Measurements from ENCODE around the gene PWP2.
"Not testable (repeated sequence)": the region's sequence is repeated elsewhere in the genome, so short reads cannot be mapped to it uniquely, and the experiment has no call there.

PWP2 gene

DNA sequence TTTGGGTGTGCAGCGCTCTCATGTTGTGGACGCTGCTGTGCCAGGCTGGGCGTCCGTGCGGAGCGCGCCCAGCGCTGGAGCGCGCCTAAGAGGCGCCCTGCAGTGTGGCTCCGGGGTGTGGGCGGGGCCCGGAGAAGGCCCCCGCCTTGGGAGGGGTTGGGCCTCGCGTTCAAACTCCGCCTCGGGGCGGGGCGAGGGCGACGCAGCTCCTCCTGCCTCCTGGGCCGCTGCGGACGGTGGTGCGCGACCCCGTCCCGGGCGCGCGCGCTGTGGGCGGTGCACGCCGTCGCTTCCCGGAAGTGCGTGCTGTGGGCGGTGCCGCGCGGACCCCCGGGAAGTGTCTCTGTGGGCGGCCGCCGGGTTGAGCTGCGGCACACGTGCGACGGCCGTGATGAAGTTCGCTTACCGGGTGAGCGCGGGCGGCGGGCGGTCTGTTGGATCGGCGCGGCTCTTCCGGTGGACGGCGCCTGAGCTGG, at the start of gene PWP2:
TSS of gene PWP2 (plus strand) at position 374 of the 476 bp plus-strand sequence. CDS start at position 392, 18 bp downstream.
- peak; percentile 94 for FAIRE-seq
- not testable (repeated sequence) for DNase-seq (ENCODE audit: insufficient read length, low spot score)

DNA sequence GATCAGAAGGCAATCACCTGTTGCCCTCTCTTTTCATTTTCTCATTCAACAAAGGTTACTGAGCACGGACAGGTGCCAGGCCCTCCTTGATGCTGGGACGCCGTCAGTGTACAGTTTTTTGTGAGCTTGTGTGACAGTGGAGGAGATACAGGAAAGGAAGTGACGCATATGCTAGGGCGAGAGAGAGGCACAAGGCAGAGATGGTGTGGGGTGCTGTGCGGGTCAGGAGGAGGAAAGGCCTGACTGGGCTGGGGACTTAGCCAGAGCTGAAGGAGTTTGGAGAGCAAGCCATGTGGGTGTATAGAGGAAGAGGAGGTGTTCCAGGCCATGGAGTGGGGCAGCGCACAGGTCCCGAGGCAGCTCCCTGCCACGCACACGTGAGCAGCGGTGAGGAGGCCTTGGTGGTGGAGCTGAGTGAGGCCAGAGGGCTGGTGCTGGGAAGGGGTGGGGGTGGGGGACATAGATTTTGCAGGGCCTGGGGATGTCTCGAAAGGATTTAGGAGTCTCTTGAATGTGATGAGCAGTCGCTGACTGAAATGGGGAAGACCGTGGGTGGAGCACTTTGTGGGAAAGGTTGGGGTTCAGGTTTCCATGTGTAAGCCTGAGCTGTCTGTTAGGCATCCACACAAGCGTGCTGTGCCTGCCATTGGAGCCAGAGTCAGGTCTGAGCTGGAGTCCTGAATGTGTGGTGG, 49.1 kb upstream of the PWP2 start:
- DNase-seq (ENCODE audit: insufficient read length, low spot score) (no peak), FAIRE-seq (no peak)

DNA sequence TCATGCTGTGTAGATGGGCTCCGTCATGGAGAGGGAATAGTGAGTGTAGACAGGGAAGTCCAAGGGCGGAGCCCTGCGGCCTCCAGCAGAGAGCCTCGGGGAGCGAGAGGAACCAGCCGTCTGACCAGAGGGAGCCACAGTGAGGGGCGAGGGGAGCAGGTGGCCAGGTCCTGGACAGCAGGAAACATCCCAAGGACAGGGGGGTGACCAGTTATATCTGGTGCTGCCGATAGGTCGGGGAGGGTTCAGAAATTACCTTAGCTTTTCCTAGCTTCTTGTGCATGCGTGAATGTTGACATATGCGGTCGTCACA, 48.6 kb upstream of the PWP2 start:
- no peak for FAIRE-seq

DNA sequence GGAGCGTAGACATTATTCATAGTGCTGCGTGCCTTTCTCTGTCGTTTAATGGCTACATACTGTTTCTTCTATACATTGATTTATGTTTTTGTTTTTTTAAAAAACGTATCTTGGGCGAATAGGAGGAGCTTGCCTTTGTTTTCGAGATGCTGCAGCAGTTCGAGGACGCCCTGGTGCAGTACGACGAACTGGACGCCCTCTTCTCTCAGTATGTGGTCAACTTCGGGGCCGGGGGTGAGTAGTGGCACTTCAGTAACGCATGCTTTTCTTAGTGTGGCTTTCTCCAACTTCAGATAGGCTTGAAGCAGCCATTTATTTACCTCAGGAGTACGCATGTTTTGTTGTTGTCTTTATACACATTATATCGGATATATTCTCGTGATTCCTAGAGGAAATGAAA, 48.2 kb upstream of the PWP2 start:
- DNase-seq (ENCODE audit: insufficient read length, low spot score) (no peak), FAIRE-seq (no peak)

More for the DNA sequence above, 48.6 kb upstream of the PWP2 start:
- DNase-seq (ENCODE audit: insufficient read length, low spot score) = no peak

DNA sequence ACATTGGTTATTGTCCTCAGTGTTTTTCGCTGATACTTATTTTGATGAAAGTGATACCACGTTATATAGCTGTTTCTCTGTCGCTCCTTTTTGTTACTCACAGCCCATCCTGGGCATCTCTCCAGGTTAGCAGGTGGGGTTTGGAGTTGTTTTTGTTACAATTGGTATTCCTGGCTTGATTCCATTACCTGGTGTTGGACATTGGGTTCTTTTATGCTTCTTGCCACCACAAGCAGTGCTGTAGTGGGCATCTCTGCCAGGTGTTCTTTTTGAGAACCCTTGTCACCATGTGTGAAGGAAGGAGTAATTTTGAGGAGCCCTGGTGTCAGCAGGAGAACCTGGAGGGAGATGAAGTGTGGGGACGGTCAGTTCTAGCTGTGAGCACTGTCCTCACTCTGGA, 47.5 kb upstream of the PWP2 start:
- DNase-seq (ENCODE audit: insufficient read length, low spot score) (no peak), FAIRE-seq (no peak)

DNA sequence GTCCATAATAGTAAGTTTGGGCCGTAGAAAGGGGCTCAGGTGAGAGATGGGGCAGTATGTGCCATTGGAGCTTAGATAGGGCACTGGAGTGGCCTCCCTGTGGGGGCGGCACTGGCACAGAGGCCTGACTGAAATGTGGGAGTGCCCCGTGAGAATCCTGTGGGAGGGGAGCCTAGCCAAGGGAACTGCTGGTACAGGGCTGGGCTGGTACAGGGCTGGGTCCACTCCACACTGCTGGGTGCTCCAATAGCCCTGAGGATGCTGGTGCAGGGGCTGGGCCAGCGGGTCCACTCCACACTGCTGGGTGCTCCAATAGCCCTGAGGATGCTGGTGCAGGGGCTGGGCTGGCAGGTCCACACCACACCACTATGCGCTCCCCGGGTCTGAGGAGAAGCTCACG, 44.8 kb upstream of the PWP2 start:
- no peak for FAIRE-seq

DNA sequence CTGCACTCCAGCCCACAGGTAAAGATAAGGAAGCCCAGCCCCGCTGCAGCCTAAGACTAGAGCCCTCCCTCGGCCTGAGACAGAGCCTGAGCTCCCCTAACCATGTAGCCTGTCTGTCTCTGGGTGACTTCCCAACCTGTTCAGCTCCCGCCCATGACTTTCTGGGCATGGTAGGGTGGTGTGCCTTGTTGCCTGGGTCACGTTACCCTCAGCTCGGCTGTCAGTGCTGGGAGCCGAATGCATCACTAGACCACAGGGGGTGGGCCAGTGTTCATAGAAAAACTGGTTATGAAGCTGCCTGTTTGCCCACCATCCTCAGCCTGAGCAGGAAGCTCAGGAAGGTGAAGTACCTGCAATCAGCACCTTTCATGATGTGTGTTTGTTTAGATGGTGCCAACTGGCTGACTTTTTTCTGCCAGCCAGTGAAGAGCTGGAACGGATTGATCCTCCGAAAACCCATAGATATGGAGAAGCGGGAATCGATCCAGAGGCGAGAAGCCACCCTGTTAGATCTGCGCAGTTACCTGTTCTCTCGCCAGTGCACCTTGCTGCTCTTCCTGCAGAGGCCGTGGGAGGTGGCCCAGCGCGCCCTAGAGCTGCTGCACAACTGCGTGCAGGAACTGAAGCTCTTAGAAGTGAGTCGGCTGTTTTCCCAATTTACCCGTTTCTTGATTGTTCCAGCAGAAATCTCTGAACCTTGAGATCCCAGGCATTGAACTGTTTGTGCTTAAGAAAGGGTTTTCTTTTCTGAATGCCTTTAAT, 43.9 kb upstream of the PWP2 start:
- no peak for DNase-seq (ENCODE audit: insufficient read length, low spot score)

More for the DNA sequence above, 44.8 kb upstream of the PWP2 start:
- DNase-seq (ENCODE audit: insufficient read length, low spot score) = no peak

DNA sequence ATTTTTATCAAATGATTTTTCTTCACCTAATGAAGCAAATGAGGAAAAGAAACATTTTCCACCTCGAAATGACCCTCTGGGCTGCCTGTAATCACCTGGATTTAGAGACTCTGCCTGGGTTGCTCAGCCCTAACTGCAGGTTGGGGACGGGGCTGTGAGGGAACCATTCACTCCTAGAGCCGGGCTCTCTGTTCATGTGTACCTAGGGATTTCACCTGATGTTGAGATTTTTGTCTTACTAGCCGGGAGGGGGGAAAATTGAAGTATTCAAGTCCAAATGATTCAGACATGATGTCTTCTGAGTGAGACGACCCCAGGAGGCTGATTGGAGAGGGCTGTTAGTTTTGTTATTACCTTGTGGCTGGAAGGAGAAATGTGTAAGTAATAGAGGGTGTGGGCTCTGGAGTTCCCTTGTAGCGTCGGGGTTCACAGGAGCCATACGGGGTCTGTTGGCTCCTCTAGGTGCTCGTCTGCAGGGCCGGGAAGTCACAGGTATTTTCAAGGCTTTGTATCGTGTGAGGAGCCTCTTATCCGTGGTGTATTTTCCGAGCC, 42.3 kb upstream of the PWP2 start:
- FAIRE-seq (no peak), DNase-seq (ENCODE audit: insufficient read length, low spot score) (no peak)

More for the DNA sequence above, 43.9 kb upstream of the PWP2 start:
- no peak for FAIRE-seq

DNA sequence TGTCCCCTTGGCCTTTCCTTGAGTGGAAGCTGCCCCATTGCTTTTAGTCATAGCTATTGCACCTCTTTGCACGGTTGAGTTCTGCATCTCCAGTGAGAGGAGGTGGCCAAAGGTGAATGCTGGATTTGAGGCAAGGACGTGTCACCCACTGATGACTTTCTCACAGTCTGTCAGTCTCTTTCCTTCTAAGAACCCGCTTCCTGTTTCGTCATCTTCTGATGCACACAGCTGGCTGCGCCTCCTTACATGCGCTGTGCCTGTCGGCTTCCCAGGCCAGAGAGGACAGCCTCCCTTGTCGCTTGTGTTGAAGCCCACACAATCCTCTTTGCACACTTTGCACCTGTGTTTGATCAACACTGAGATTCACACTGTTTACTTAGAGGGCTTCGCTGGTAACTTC, 41.8 kb upstream of the PWP2 start:
- FAIRE-seq = peak; percentile 72

DNA sequence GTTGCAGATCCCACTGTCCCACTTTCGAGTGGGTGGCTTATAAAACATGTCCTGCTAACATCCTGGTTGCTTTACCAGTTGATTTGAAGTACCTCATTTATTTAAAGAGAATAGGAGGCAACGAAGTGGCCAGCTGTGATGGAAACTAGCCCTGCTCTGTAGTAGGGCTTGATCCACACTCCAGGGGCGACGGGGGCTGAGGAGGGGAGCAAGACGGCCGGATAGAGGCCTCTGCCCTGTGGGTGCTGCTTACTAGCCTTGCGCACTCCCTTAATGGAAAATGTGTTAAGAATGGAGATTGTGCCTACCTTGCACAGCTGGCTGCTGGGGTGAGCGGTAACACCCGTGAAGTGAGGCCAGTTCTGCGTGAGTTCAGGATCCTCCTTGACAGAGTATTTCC, 41.1 kb upstream of the PWP2 start:
- DNase-seq (ENCODE audit: insufficient read length, low spot score) (no peak), FAIRE-seq (no peak)

More for the DNA sequence above, 41.8 kb upstream of the PWP2 start:
- peak; percentile 46 for DNase-seq (ENCODE audit: insufficient read length, low spot score)

DNA sequence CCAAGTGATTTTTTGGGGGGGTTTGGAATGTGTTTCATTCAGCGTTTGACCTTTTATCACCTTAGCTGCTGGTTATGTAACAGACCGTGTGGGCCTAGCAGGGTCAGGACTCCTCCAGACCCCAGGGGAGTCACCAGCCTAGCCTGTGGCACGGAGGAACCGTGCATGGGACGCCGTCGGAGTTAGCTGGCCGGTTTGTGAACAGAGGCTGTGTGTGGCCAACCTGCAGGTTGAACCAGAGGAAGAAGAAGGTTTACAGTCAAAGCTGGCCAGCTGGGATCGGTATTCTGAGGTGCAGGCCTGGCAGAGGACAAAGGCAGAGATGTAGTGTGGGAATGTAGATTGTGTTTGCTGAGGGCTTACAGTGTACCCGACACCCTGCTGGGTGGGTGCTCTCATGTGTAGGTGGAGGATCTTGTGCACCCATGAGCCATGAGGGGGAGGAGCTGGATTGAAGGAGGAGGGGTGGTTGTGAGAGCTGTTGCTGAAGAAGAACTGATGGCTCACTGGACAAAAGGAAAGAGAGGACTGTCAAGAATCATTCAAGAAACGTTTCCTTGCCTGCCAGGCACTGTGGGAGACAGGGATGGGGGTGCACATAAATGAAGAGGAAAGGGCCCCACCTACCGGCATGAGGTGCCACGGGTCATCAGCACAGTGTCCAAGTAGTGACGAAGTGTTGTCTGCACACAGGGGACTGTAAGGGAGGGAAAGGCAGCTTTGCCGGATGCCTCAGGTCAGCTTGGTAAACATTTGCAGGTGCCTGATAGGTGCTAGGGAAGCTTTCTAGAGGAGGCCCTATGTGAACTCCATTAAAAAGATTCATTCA, 40.0 kb upstream of the PWP2 start:
- DNase-seq (ENCODE audit: insufficient read length, low spot score) (no peak), FAIRE-seq (no peak)

DNA sequence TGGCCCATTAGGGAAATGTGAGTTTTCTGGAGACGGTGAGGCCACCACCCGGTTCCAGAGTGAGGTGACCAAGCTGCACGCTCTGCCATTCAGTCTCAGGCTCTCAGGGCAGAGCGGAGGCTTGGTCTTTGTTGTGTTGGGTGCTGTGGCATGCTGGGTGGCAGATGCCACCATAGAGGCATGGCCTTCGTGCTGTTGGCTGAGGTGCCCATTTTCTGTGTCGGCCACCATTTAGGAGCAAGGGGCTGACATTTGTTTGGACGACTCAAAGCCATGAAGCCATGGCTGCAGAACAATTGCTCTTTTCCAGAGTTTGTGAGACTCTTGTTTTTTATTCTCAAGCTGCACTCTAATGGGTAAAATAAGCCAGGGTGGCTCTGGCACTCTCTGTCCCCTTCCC, 36.8 kb upstream of the PWP2 start:
- FAIRE-seq (no peak), DNase-seq (ENCODE audit: insufficient read length, low spot score) (no peak)

DNA sequence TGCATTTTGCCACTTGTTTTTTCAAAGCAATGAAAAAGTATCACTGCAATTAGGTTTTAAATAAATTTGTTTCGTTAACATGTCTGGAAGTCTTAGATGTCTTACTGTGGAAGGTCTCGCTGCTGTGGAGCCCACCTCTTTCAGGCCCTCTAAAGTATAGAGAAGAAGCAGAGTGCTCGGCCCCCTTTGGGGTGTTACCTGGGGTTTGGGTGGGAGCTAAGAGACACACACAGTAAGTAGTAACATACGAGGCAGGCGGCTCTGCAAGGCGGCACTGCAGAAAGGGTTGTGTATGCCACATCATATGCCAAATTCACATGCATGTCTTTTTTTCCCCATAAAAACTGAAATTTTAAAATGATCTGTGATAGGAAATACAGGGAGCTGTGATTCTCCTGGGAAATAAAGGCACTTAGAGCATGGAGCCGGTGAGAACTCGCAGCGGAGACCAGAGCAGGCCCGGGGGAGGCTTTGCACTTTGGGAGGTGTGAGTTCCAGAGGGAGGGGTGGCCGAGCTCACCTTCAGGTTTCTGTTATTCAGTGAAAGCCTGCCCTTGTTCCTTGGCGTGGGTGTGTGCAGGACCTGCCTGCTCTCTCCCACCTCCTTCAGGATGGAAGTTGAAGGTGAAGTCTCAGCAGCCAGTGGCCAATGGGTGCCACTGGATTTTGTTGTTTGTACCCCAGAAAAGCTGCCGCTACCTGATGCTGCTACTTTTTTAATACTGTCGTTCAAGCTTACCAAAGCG, 35.7 kb upstream of the PWP2 start:
- DNase-seq (ENCODE audit: insufficient read length, low spot score) (no peak), FAIRE-seq (no peak)

DNA sequence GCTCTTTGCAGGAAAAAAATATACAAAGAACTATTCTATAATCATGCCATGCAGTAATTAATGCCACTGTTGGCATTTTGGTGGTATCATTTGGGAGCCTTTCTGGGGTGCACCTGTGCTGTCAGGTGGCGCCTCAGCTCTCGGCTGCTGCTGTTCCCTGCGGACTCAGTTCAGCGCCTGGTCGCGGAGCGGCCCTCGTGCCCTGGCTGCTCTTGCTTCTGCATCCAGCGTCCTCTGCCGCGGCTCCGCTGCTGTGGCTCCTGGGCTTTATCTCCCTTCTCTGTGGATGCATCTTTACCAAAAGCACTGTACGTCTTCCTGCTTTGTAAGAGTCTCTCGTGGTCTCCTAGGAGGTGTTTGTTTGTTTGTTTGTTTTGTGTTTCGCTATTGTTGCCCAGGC, 35.1 kb upstream of the PWP2 start:
- no peak for DNase-seq (ENCODE audit: insufficient read length, low spot score)
- no peak for FAIRE-seq

DNA sequence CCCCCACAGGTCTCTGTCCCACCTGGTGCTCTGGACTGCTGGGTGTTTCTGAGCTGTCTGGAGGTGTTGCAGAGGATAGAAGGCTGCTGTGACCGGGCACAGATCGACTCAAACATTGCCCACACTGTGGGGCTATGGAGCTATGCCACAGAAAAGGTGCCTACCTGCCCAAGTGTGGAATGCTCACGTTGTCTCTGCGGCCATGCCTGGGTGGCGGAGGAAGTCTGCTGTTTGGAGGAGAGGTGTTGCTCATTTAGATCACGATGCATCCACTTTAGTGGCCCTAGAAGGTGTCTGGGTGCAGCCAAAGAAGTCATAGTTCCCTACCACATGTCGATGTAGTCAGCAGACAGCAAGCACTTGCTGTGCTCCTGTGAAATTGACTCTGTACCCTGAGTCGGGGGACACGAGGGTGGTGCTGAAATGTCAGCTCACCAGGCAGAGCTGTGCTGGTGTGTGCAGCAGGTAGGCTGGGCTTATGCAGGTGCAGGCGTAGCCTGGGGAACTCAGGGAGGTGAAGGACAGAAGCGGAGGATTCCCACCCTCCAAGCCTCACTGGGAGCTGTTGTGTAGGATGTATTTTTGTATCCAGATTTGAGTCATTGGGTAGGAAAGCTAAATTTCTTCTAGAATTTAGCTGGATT, 32.8 kb upstream of the PWP2 start:
- DNase-seq (ENCODE audit: insufficient read length, low spot score) (no peak), FAIRE-seq (no peak)

DNA sequence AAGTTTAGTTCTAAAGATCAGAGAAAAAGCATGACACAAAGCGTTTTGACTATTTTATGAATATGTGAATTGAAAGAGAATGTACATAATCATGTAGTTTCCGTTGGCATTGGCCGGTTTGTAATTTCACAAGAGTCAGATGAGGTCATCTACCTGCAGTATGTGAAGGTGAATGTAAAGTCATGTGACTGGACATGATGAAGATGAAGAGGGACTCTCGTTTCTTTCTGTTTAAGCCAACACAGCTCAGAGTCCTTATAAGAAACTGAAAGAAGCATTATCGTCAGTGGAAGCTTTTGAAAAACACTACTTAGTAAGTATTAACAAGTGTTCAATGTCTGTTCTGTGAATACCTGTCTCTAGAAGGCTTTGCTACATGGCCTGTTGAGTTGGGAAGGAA, 30.9 kb upstream of the PWP2 start:
- FAIRE-seq (no peak), DNase-seq (ENCODE audit: insufficient read length, low spot score) (no peak)

DNA sequence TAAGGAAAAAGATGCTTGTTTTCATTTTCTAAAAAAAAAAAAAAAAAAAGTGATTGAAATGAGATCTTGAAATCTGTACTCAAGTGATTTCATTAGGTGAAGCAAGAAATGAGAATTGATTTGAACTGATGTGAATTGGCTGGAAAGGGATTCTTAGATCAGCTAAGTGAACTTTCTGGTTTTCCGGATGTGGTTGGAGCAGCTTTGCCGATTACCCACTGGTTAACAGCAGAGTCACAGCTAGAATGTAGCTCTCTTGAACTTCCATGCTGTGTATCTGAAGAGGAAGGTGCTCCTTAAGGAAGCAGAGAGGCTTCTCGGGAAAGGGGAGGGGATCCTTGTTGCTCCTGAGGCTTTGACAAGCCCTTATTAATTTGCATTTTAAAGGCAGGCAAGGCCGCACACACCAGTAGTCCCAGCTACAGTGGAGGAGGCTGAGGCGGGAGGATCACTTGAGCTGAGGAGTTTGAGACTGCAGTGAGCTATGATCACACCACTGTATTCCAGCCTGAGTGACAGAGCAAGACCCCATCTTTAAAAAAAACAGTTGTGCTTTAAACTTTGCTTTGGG, 28.7 kb upstream of the PWP2 start:
- FAIRE-seq = no peak
- no peak for DNase-seq (ENCODE audit: insufficient read length, low spot score)

DNA sequence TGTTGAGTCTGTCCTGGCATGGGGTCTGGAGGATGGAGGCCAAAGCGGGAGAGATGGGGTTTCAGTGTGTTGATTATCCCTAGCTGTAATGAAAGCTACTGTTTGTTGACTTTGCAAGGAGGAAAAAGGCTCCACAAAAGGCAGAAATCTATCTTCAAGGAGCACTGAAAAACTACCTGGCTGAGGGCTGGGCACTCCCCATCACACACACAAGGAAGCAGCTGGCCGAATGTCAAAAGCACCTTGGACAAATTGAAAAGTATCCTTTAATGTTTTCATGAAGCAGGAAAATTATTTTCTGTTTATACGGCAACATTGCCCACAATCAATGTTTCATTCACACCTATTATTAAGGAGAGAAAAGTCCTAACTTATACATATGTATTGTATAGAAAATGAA, 27.8 kb upstream of the PWP2 start:
- no peak for DNase-seq (ENCODE audit: insufficient read length, low spot score)
- FAIRE-seq = no peak

DNA sequence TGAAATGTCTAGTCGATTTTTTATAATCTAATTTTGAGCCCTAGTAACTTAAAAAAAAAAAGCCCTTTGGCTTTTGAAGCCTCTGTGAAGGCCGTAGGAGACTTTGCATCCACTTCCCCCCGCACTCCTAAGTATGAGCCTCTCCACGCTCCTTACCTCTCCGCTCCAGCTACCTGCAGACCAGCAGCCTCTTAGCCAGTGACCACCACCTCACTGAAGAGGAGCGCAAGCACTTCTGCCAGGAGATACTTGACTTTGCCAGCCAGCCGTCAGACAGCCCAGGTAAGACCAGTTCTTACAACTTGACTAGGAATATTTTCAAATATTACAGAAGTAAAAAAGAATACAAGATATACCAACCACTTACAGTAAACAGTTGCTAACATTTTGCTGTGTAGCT, 27.4 kb upstream of the PWP2 start:
- FAIRE-seq (no peak), DNase-seq (ENCODE audit: insufficient read length, low spot score) (no peak)

Data from GM19239 (cell line).